Measurements from ENCODE around the gene CCL16.

DNA sequence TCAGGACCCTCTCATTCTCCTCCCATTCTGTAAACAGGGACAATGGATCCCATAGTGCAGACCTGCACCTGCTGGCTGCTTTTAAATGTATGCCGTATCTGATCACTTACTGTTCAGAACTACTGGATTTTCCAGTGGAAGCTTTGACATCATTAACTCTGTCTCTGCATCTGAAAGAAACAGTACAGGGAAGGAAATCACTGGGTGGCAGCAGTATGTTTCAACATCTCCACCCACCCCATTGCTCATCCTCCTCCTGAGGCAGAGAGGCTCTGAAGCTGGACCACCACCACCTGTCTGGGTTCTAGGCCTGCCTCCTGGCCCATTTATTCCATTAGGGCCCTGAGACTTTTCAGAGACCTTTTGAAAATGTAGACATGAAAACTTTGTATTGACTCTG lies 17.5 kb upstream of the CCL16 start:
- TF ChIP-seq, protein P1, sequence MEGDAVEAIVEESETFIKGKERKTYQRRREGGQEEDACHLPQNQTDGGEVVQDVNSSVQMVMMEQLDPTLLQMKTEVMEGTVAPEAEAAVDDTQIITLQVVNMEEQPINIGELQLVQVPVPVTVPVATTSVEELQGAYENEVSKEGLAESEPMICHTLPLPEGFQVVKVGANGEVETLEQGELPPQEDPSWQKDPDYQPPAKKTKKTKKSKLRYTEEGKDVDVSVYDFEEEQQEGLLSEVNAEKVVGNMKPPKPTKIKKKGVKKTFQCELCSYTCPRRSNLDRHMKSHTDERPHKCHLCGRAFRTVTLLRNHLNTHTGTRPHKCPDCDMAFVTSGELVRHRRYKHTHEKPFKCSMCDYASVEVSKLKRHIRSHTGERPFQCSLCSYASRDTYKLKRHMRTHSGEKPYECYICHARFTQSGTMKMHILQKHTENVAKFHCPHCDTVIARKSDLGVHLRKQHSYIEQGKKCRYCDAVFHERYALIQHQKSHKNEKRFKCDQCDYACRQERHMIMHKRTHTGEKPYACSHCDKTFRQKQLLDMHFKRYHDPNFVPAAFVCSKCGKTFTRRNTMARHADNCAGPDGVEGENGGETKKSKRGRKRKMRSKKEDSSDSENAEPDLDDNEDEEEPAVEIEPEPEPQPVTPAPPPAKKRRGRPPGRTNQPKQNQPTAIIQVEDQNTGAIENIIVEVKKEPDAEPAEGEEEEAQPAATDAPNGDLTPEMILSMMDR (IDR thresholded peaks at IDR 0.05) = no peak
- TF ChIP-seq POLR2A (IDR thresholded peaks at IDR 0.05) = no peak
